Type B pancreatic cell (in vitro differentiated cells): ENCODE data around the gene APEX1. TPM values are rescaled to one million over a fixed set of nuclear protein-coding genes. Genes with fewer than 3 reads are reported as not detected.
A peak's percentile ranks its signal among the peaks of the same experiment; 100 is the strongest.

Experiments
- DNase-seq: peaks from one replicate; pipeline ENCODE4 v3.0.0; 2021; ENCODE audit warnings: mixed read lengths; ENCODE audit not compliant: unreplicated experiment; ENCODE audit errors: extremely low spot score
- H3K27ac Mint-ChIP-seq: 2 replicates; pipeline ENCODE4 v1.8.0; 2021; ENCODE audit warnings: mild to moderate bottlenecking, mixed read lengths
- H3K27me3 Mint-ChIP-seq: 2 replicates; pipeline ENCODE4 v1.8.0; 2021; ENCODE audit warnings: mixed read lengths
- H3K36me3 Mint-ChIP-seq: 2 replicates; pipeline ENCODE4 v1.8.0; 2021; ENCODE audit warnings: mixed read lengths
- H3K4me1 Mint-ChIP-seq: one replicate; pipeline ENCODE4 v1.8.0; 2021; ENCODE audit warnings: mixed read lengths; ENCODE audit not compliant: unreplicated experiment
- H3K4me3 Mint-ChIP-seq: 2 replicates; pipeline ENCODE4 v1.8.0; 2021; ENCODE audit warnings: mild to moderate bottlenecking, mixed read lengths
- H3K9me3 Mint-ChIP-seq: 2 replicates; pipeline ENCODE4 v1.8.0; 2021; ENCODE audit warnings: mixed read lengths
- total RNA-seq: library from RNA; stranded (reverse); gene quantifications from 2 replicates; pipeline ENCODE4 v1.2.1, GENCODE V29; 2021; ENCODE audit warnings: low replicate concordance
- TF ChIP-seq, protein P1 (sequence below): fragments of 200-600 bp; sonication (generic); conservative IDR thresholded peaks from 2 replicates; pipeline ENCODE4 v1.5.0; 2021; ENCODE audit warnings: antibody characterized with exemption, mild to moderate bottlenecking

The APEX1 gene
- total RNA-seq, 1 donor from 2014 or later, result 319 TPM

DNA sequence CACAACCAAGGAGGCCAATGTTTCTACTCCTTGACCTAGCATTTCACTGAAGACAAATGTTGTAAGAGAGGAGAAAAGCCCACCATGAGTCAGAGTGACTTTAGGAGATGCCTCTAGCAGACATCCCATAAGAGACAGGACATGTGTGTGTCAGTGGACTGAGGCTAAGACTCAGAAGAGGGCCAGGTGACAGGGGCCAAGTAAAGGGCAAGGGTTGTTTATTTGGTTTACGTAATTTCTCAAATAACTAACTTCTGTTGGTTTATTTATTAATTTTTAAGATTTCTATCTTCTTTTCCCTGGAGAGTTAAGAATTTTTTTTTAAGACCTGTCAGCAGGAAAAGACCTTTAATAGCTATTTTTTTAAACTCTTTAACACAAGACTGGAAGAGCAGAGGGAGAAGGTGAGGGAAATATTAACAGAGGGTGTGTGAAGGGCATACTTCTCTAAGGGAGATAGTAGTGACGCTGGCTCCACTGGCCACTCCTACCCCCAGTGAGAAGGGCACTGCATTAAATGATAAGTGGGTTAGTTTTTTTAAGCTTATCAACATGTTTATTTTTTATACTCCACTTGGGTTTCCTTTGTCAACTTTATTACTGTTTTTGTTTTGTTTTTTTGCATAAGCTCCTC is 17.6 kb downstream of the APEX1 start:
- H3K27ac Mint-ChIP-seq, result no peak overlapping the region
- TF ChIP-seq, protein P1, sequence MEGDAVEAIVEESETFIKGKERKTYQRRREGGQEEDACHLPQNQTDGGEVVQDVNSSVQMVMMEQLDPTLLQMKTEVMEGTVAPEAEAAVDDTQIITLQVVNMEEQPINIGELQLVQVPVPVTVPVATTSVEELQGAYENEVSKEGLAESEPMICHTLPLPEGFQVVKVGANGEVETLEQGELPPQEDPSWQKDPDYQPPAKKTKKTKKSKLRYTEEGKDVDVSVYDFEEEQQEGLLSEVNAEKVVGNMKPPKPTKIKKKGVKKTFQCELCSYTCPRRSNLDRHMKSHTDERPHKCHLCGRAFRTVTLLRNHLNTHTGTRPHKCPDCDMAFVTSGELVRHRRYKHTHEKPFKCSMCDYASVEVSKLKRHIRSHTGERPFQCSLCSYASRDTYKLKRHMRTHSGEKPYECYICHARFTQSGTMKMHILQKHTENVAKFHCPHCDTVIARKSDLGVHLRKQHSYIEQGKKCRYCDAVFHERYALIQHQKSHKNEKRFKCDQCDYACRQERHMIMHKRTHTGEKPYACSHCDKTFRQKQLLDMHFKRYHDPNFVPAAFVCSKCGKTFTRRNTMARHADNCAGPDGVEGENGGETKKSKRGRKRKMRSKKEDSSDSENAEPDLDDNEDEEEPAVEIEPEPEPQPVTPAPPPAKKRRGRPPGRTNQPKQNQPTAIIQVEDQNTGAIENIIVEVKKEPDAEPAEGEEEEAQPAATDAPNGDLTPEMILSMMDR, result no peak
- H3K4me3 Mint-ChIP-seq, result peak overlapping the region; percentile 35
- H3K9me3 Mint-ChIP-seq, result no peaks in the 10 kb centered on the region
- peaks cover 13% of the 10 kb centered on the region for H3K4me1 Mint-ChIP-seq
- no peaks in the 10 kb centered on the region for H3K27me3 Mint-ChIP-seq
- H3K36me3 Mint-ChIP-seq, result peaks cover 16% of the 10 kb centered on the region
- no peak for DNase-seq

DNA sequence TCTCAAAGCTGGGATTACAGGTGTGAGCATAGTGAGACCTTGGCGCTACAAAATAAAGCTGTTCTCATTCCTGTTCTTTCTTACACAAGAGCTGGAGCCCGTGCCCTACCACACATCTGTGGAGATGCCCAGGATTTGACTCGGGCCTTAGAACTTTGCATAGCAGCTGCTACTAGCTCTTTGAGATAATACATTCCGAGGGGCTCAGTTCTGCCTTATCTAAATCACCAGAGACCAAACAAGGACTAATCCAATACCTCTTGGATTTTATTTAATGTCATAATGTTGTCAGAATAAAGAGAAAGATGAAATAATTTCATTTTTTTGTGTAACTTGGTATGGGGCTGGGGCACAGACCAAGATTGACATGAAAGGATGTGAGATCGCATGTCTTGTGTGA is 21.8 kb downstream of the APEX1 start:
- H3K4me1 Mint-ChIP-seq, result no peaks in the 10 kb centered on the region
- H3K27me3 Mint-ChIP-seq, result no peaks in the 10 kb centered on the region
- H3K27ac Mint-ChIP-seq, result no peak overlapping the region
- peaks cover 14% of the 10 kb centered on the region for H3K36me3 Mint-ChIP-seq
- DNase-seq, result no peak
- H3K9me3 Mint-ChIP-seq, result no peaks in the 10 kb centered on the region
- TF ChIP-seq, protein P1, result no peak
- no peak overlapping the region for H3K4me3 Mint-ChIP-seq

DNA sequence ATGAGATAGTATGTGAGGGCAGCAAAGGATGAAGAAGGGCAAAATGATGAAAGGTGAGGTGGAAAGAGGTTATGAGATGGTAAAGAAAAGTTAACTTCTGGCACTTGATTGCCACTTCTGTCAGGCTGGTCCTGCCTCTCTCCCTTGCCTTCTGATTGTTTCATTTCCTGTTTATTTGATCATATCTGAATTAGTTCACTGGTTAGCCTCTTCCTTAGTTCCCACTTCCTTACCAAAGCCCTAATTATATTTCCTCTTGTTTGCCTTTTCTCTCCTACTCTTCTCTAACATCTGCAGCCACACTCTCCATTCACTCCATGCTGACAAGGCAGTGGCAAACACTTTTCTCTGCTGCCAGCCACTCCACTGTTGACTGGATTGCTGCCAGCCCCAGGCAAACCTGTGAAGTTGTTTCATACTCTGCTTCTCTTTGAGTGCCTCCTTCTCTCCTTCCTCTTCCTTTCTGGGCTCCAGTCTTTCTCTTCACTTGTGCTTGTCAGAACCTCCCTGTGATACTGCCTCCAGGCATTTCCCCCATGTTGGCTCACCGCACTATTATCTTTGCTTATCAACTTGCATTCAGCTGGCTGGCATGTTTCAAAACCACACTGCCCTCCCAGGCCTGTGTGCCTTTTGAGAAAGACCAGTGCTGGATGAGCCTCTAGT is 22.3 kb downstream of the APEX1 start:
- Mint-ChIP-seq H3K27ac (no peak overlapping the region), H3K4me1 (no peaks in the 10 kb centered on the region), H3K9me3 (no peaks in the 10 kb centered on the region), H3K27me3 (no peaks in the 10 kb centered on the region), H3K36me3 (peaks cover 12% of the 10 kb centered on the region), H3K4me3 (no peak overlapping the region)
- TF ChIP-seq, protein P1, result no peak
- no peak for DNase-seq

DNA sequence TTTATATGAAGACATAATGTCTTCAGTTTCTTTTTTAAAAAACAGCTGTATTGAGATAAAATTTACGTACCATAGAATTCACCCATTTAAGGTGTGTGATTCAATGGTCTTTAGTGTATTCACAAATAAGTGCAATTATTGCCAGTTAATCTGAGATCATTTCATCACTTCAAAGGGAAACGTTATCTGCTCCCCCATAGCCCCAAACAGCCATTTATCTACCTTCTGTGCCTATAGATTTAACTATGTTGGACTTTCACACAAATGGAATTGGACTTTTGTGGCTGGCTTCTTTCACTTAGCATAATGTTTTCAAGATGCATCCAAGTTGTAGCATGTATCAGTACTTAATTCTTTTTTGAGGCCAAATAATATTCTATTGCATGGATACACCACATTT is 23.9 kb downstream of the APEX1 start:
- TF ChIP-seq, protein P1, result no peak
- Mint-ChIP-seq H3K9me3 (no peaks in the 10 kb centered on the region), H3K4me1 (no peaks in the 10 kb centered on the region), H3K27ac (no peak overlapping the region), H3K36me3 (peaks cover 12% of the 10 kb centered on the region), H3K27me3 (no peaks in the 10 kb centered on the region), H3K4me3 (no peak overlapping the region)
- no peak for DNase-seq

DNA sequence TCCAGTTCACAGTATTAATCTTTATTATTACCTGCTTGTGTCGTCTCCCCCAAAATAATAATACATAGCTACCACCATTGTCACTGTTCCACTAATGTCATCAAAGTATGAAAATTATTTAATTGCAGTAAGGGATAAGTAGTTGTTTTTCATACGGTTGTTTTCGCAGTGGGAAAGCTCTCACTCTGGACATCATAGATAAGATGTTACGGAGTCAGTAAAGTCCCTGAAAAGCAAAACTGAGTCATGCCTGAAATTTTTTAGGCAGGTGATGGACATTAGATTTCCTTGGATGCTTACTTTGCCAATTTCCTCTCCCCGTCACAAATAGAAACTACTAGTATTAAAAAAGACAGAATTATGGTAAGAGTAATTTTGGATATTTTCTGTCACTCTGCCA is 27.4 kb downstream of the APEX1 start:
- TF ChIP-seq, protein P1, result no peak
- no peak overlapping the region for H3K27ac Mint-ChIP-seq
- H3K4me1 Mint-ChIP-seq, result no peaks in the 10 kb centered on the region
- peaks cover 2% of the 10 kb centered on the region for H3K36me3 Mint-ChIP-seq
- DNase-seq, result no peak
- no peaks in the 10 kb centered on the region for H3K27me3 Mint-ChIP-seq
- H3K4me3 Mint-ChIP-seq, result no peak overlapping the region
- H3K9me3 Mint-ChIP-seq, result no peaks in the 10 kb centered on the region
